Transverse colon (tissue), 4 donors: ENCODE measurements around the gene LAMA5. TPM values are rescaled to one million over a fixed set of nuclear protein-coding genes. Genes with fewer than 3 reads are reported as not detected.
"Not testable (repeated sequence)": the region's sequence is repeated elsewhere in the genome, so short reads cannot be mapped to it uniquely, and the experiment has no call there.

Experiments
- DNase-seq: peaks from one replicate; pipeline ENCODE4 v3.0.0-alpha.2; 2019
- H3K27ac ChIP-seq, 4 donors: fragments of 200-600 bp; sonication (generic); 2 replicates each; pipeline ENCODE4 v1.5.1; 2016 to 2018; ENCODE audit warnings: inconsistent platforms in 4 of 4
- H3K27me3 ChIP-seq: fragments of 200-600 bp; sonication (generic); 2 replicates; pipeline ENCODE4 v1.5.1; 2017; ENCODE audit warnings: inconsistent platforms
- H3K36me3 ChIP-seq, 4 donors: fragments of 200-600 bp; sonication (generic); 2 replicates each; pipeline ENCODE4 v1.5.1; 2017 to 2019; ENCODE audit warnings: inconsistent platforms in 4 of 4
- H3K4me1 ChIP-seq, 4 donors: fragments of 200-600 bp; sonication (generic); 2 replicates each; pipeline ENCODE4 v1.5.1; 2017 to 2020; ENCODE audit warnings: inconsistent platforms in 4 of 4
- H3K4me3 ChIP-seq, 4 donors: fragments of 200-600 bp; sonication (generic); 1 replicate in 1 of 4; 2 replicates in 3 of 4; pipeline versions ENCODE4 v1.5.1 to v1.6.1; 2017 to 2019; ENCODE audit warnings: inconsistent platforms in 4 of 4
- H3K9me3 ChIP-seq, 2 donors: fragments of 200-600 bp; sonication (generic); 2 replicates each; pipeline ENCODE4 v1.5.1; 2017 to 2019; ENCODE audit warnings: inconsistent platforms in 2 of 2
- EP300 ChIP-seq: sonication (generic); formaldehyde crosslinking; IDR thresholded peaks from one replicate; pipeline ENCODE4 v1.6.1; 2017; ENCODE audit warnings: antibody characterized with exemption, low read depth
- POLR2A ChIP-seq: fragments of 450-650 bp; IDR thresholded peaks from one replicate; pipeline ENCODE4 v1.6.1; 2016; ENCODE audit warnings: antibody characterized with exemption, mild to moderate bottlenecking, moderate library complexity
- POLR2AphosphoS5 ChIP-seq, 3 donors: sonication (generic); formaldehyde crosslinking; IDR thresholded peaks; one replicate each; pipeline ENCODE4 v1.6.1; 2016; ENCODE audit warnings: antibody characterized with exemption in 3 of 3
- WGBS, 2 donors: methylation state at CpG; one replicate each; pipeline ENCODE4 v1.1.5; 2018; ENCODE audit warnings: low coverage in 1 of 2; 5-methylcytosine and 5-hydroxymethylcytosine counted together
- in situ Hi-C, 4 donors: fragments of 200-750 bp; cut with MboI; loops; one replicate each; pipeline versions ENCODE4 v1.15.0 to v1.15.1; 2017; ENCODE audit warnings: low sequenced_read_pairs in 3 of 4, low pct_ligation_motif_present in 1 of 4, low pct_unique_long_range_greater_than_20kb in 1 of 4
- intact Hi-C: fragments of 100-400 bp; cut with DNase I; formaldehyde crosslinking; loops from one replicate; pipeline ENCODE4 v1.15.1; 2023; ENCODE audit warnings: low total_unique reads
- total RNA-seq, 4 donors: library from RNA; depleted of rRNA; stranded (reverse); fragments of >200 nt; gene quantifications; one replicate each; pipeline ENCODE4 v1.1.0, GENCODE V29; 2016
- TF ChIP-seq, protein P1 (sequence below), 5 experiments: fragments of 200-600 bp in 3 of 5; fragments of 450-650 bp in 2 of 5; sonication (generic) in 3 of 5; IDR thresholded peaks; 1 replicate in 2 of 5; 2 replicates in 3 of 5; pipeline ENCODE4 v1.5.1; 2016 to 2017; ENCODE audit warnings: antibody characterized with exemption in 5 of 5, inconsistent platforms in 3 of 5, mild to moderate bottlenecking in 2 of 5, moderate library complexity in 1 of 5

LAMA5 gene
- total RNA-seq, 4 donors from 2014 or later, result 33.2 to 269 (median 91.3) TPM

DNA sequence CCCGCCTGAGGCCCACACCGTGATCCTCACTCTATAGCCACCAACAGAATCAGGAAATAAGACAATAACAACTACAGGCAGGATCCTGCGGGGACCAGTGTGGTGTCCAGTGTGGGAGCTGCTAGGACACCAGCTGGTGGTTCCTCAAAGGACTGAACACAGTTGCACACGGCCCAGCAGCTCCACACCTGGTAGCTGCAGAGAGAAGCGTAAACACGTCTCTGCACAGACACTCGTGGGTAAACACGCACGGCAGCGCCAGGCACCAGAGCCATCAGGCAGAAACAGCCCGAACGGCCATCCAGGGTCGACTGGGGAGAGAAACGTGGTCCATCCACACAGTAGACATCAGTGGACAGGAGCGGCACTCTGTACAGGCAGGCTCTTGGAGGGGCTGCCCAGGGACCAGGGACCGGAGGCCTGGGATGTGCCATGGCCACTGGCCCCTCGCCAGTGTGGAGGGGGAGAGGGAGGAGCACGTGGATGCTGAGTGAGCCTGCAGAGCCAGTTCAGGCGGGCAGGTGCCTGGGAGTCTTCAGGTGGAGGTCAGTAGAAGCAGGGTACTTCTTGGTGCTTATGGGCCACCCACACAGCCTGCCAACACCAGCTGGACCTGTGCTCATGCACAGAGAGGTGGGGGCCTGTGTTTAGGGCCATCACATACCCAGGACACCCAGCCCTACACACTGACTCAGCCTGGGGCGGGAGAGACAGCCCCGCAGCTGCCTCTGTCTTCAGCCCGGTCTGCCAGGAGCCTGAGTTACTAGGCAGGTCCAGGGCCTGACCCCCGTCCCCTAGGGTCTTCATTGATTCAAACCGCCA, 7.4 kb upstream of the LAMA5 start:
- intact Hi-C loops, result loop anchor here (2.0 to 5.0 kb wide), 2 partner anchors 22 to 32 kb away; no protein-coding TSS in a partner anchor
- 39% methylated on average over 24 of the region's 24 CpGs; no CpG with 5 or more reads in 1 of the 2 donors for WGBS, 2 donors
- Histone ChIP-seq H3K27ac (peak overlapping the region; percentile 61 to 88 (median 77)), H3K36me3 (no peaks in the 10 kb centered on the region), H3K27me3 (peaks cover 21% of the 10 kb centered on the region), H3K4me3 (no peak overlapping the region), H3K9me3 (no peaks in the 10 kb centered on the region), H3K4me1 (peaks cover 35 to 61% (median 51%) of the 10 kb centered on the region in 4 donors)
- TF ChIP-seq, protein P1, sequence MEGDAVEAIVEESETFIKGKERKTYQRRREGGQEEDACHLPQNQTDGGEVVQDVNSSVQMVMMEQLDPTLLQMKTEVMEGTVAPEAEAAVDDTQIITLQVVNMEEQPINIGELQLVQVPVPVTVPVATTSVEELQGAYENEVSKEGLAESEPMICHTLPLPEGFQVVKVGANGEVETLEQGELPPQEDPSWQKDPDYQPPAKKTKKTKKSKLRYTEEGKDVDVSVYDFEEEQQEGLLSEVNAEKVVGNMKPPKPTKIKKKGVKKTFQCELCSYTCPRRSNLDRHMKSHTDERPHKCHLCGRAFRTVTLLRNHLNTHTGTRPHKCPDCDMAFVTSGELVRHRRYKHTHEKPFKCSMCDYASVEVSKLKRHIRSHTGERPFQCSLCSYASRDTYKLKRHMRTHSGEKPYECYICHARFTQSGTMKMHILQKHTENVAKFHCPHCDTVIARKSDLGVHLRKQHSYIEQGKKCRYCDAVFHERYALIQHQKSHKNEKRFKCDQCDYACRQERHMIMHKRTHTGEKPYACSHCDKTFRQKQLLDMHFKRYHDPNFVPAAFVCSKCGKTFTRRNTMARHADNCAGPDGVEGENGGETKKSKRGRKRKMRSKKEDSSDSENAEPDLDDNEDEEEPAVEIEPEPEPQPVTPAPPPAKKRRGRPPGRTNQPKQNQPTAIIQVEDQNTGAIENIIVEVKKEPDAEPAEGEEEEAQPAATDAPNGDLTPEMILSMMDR (IDR thresholded peaks at IDR 0.05), result no peak
- no peak for TF ChIP-seq POLR2A
- no peak for TF ChIP-seq EP300
- TF ChIP-seq POLR2AphosphoS5 (IDR thresholded peaks at IDR 0.05), result no peak
- in situ Hi-C loops, result no loop called here
- DNase-seq, result no peak

DNA sequence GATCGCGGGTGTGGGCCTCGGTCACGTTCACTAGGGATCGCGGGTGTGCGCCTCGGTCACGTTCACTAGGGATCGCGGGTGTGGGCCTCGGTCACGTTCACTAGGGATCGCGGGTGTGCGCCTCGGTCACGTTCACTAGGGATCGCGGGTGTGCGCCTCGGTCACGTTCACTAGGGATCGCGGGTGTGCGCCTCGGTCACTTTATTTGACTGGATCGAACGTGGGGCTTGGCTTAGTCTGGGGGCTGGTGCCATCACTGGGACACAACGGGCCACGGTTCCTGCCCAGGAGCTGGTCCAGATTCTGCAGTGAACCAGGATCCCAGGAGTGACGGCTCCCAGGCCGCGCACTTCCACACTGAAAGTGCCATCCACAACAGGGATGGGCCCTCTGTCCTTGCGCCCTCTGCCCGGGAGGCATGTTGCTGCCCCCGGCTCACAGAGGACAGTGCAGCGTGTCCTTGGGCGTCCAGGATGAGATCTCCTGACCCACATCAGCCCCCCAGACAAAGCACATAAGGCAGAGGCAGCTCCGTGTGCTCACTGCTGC, 6.6 kb upstream of the LAMA5 start:
- H3K4me3 ChIP-seq, H3K36me3 ChIP-seq, H3K9me3 ChIP-seq, in situ Hi-C loops, DNase-seq: not testable (repeated sequence)
- peak overlapping the region; percentile 61 to 88 (median 77) for H3K27ac ChIP-seq
- intact Hi-C loops, result loop anchor here (2.0 kb wide), 1 partner anchor 21 kb away; no protein-coding TSS in a partner anchor
- peaks cover 43 to 69% (median 59%) of the 10 kb centered on the region in 4 donors for H3K4me1 ChIP-seq
- WGBS, 2 donors, result 86 to 97% methylated on average over 6 to 20 of the region's 40 CpGs
- peaks cover 29% of the 10 kb centered on the region for H3K27me3 ChIP-seq

DNA sequence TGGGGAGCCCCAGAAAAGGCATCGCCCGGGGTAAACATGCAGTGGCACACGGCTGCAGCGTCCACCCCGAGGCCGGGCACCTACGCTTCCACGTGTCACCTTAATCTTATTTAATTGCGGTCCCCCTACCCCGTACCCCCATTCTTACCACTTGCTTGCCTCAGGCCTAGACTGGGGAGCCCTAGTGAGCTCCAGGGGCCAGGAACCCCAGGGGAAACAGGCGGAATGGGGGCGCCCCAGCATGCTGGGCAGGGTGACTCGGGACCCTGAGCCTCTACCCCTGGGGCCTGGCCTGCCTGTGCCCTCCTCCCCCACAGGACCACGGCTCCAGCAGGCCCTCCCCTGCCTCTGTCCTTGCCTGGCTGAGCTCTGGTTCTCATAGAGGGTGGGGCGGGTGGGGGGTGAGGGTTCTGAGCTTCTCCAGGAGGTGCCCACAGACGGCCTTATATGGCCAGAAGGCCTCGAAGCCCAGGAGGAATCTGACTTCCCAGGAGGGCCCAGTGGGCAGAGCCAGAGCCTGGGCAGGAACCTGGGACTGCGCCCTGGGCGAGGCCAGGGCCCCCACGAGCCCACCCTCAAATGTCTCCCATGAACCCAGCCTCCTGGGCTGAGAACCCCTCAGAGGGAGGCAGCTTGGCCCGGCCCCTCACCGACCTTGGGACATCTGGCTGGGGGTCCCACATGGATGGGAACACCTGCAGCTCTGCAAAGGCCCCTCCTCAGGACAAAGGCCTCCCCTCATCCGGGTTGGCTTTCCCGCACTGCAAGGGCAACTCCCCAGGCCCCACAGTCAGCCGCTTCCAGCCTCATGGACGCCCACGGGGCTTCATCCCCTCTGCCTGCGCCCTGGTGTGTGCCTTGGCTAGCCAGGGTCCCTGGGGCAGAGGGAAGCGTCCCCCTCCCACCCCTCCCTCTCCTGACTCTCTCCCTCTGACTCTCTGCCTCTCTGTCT, 5.2 kb upstream of the LAMA5 start:
- intact Hi-C loops, result no loop called here
- Histone ChIP-seq H3K4me3 (no peak overlapping the region), H3K4me1 (peaks cover 57 to 72% (median 67%) of the 10 kb centered on the region in 4 donors), H3K27me3 (peaks cover 43% of the 10 kb centered on the region), H3K9me3 (no peaks in the 10 kb centered on the region), H3K36me3 (no peaks in the 10 kb centered on the region), H3K27ac (peak overlapping the region; percentile 86 to 97 (median 88))
- WGBS, 2 donors, result 64 to 65% methylated on average over 3 to 23 of the region's 29 CpGs
- TF ChIP-seq POLR2AphosphoS5 (IDR thresholded peaks at IDR 0.05), result no peak
- no peak for TF ChIP-seq POLR2A
- TF ChIP-seq, protein P1 (IDR thresholded peaks at IDR 0.05), result no peak
- no peak for TF ChIP-seq EP300
- no peak for DNase-seq
- in situ Hi-C loops, result no loop called here

DNA sequence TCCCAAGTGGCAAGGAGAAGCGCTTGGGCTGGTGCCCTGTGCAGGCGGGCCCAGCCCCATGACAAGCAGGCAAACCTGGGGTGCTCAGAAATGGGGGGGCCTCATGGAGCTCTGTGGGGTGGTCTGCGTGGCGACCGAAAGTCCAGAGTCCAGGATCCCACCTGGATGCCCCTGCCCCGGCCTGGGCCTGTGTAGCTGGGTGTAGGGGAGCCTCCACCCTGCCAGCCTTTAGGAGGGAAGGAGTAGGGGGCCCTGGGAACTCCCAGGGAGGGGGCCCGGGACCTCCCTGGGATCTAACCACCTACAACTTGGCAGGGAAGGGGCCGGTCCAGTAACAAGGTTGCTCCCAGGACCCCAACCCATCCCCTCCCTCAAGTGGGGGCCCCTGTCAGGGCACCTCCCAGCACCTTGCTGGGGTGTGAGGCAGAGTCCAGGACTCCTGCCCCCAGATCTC, 4.5 kb upstream of the LAMA5 start:
- peaks cover 47% of the 10 kb centered on the region for H3K27me3 ChIP-seq
- no peaks in the 10 kb centered on the region for H3K36me3 ChIP-seq
- intact Hi-C loops (no loop called here), in situ Hi-C loops (no loop called here)
- no peak overlapping the region for H3K4me3 ChIP-seq
- no peaks in the 10 kb centered on the region for H3K9me3 ChIP-seq
- TF ChIP-seq EP300, result no peak
- TF ChIP-seq POLR2A, result no peak
- no peak for TF ChIP-seq POLR2AphosphoS5 (IDR thresholded peaks at IDR 0.05)
- TF ChIP-seq, protein P1 (IDR thresholded peaks at IDR 0.05), result no peak
- H3K27ac ChIP-seq, result peak overlapping the region; percentile 86 to 97 (median 88)
- 85% methylated on average over 4 of the region's 8 CpGs; no CpG with 5 or more reads in 1 of the 2 donors for WGBS, 2 donors
- peaks cover 56 to 71% (median 63%) of the 10 kb centered on the region in 4 donors for H3K4me1 ChIP-seq
- no peak for DNase-seq
